Adrenal gland (tissue), 5 donors: ENCODE data around the gene NRXN3.

ENCODE experiments used
- POLR2A ChIP-seq, 2 donors: fragments of 450-650 bp; IDR thresholded peaks; one replicate each; pipeline ENCODE4 v1.6.1; 2017; ENCODE audit warnings: antibody characterized with exemption in 2 of 2, mild to moderate bottlenecking in 2 of 2, moderate library complexity in 1 of 2
- TF ChIP-seq, protein P1 (sequence below), 6 experiments: fragments of 450-650 bp in 4 of 6; fragments of 200-600 bp in 2 of 6; sonication (generic) in 1 of 6; IDR thresholded peaks; 1 replicate in 5 of 6; 2 replicates in 1 of 6; pipeline versions ENCODE4 v1.5.1 to v1.8.0; 2016 to 2021; ENCODE audit warnings: antibody characterized with exemption in 6 of 6, mild to moderate bottlenecking in 2 of 6, moderate library complexity in 1 of 6
- donor health status: DM: no; HTN: no; CAD: no.

DNA sequence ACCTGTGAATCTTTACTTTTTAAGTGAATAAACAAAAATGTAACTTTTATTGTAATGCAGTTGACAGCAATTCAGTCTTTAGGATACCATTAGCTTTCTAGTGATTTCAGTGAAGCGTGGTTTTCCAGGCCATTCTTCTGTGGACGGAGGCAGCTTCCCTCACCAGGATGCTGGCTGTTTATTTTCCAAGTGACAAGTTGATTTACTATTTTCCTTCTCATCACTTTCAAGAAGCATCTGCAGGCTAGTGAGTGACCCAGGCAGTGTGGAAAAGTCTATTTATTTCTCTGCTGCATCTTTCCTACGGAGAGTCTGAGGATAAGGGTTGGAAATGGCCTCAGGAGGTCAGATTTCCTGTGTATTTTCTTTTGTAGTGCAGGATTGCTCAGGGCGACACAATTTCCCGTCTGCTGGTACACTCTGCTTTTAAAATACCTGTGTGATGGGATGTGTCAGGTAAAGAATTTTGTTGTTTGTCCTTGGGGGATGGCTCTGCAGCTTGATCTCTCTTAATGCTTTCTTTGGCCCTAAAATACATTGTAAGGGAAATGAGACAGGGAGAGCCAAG is 467.8 kb downstream of the NRXN3 start:
- TF ChIP-seq, protein P1, sequence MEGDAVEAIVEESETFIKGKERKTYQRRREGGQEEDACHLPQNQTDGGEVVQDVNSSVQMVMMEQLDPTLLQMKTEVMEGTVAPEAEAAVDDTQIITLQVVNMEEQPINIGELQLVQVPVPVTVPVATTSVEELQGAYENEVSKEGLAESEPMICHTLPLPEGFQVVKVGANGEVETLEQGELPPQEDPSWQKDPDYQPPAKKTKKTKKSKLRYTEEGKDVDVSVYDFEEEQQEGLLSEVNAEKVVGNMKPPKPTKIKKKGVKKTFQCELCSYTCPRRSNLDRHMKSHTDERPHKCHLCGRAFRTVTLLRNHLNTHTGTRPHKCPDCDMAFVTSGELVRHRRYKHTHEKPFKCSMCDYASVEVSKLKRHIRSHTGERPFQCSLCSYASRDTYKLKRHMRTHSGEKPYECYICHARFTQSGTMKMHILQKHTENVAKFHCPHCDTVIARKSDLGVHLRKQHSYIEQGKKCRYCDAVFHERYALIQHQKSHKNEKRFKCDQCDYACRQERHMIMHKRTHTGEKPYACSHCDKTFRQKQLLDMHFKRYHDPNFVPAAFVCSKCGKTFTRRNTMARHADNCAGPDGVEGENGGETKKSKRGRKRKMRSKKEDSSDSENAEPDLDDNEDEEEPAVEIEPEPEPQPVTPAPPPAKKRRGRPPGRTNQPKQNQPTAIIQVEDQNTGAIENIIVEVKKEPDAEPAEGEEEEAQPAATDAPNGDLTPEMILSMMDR (IDR thresholded peaks at IDR 0.05), result no peak
- TF ChIP-seq POLR2A (IDR thresholded peaks at IDR 0.05), result no peak
